HCT116 (cell line): ENCODE data around the gene CTBP2. TPM values are rescaled to one million over a fixed set of nuclear protein-coding genes. Genes with fewer than 3 reads are reported as not detected.

ENCODE experiments used
- ATAC-seq: fragments of 200-7000 bp; cut with Tn5 transposase; 2 replicates; pipeline ENCODE4 v1.9.1; 2020; ENCODE audit warnings: mild to moderate bottlenecking, moderate library complexity
- BruUV-seq: library from RNA; stranded (reverse); fragments of 400-500 nt; replicated peaks from 2 replicates; lab custom pipeline; 2021; lab: Mats Ljungman, UMichigan
- CTCF ChIA-PET: fragments of 300-600 bp; sonication (Branson Sonifier 250); formaldehyde crosslinking; loops from one replicate; lab custom pipeline; 2021; ENCODE audit warnings: antibody characterized with exemption; lab: Charles Lee
- POLR2A ChIA-PET: fragments of 300-600, 350-600 bp; sonication (Branson Sonifier 250); formaldehyde crosslinking; loops from one replicate; lab custom pipeline; 2021; ENCODE audit warnings: antibody characterized with exemption; lab: Charles Lee
- RAD21 ChIA-PET, 2 experiments: fragments of 300-600 bp; sonication (Branson Sonifier 250); formaldehyde crosslinking; loops; one replicate each; lab custom pipeline; 2023; ENCODE audit warnings: low total read pairs in 2 of 2; ENCODE audit not compliant: uncharacterized antibody in 2 of 2, unreplicated experiment in 2 of 2, low non-redundant PET in 1 of 2; lab: Charles Lee
- DNase-seq: peaks from one replicate; pipeline ENCODE4 v3.0.0-alpha.2; 2010; ENCODE audit warnings: low read depth, low spot score
- H2AFZ ChIP-seq: fragments of 200-600 bp; shearing (Covaris generic), sonication (generic); 2 replicates; pipeline ENCODE4 v1.6.1; 2017; ENCODE audit warnings: low read depth, mixed run types, mixed read lengths, antibody characterized with exemption, low read length; ENCODE audit not compliant: poor library complexity, severe bottlenecking
- H3K27ac ChIP-seq: 2 replicates; pipeline ENCODE4 v1.5.1; 2012; ENCODE audit warnings: low read depth, low read length
- H3K27me3 ChIP-seq: fragments of 200-600 bp; sonication (generic); 2 replicates; pipeline ENCODE4 v1.6.1; 2016; ENCODE audit warnings: mixed run types, low read length, mixed read lengths; ENCODE audit not compliant: insufficient read depth
- H3K36me3 ChIP-seq, 2 experiments: fragments of 200-500 bp in 1 of 2; fragments of 200-600 bp in 1 of 2; sonication (Bioruptor generic) in 1 of 2; sonication (generic) in 1 of 2; 2 replicates each; pipeline versions ENCODE4 v1.5.1 to v1.6.1; 2014 to 2016; ENCODE audit warnings: low read length in 2 of 2, inconsistent platforms in 1 of 2, mixed read lengths in 1 of 2, mixed run types in 1 of 2; ENCODE audit not compliant: insufficient read depth in 2 of 2, control insufficient read depth in 1 of 2
- H3K4me1 ChIP-seq, 2 experiments: fragments of 200-600 bp in 1 of 2; sonication (generic) in 1 of 2; 2 replicates each; pipeline versions ENCODE4 v1.5.1 to v1.6.1; 2012 to 2017; ENCODE audit warnings: low read length in 2 of 2, inconsistent platforms in 1 of 2, mild to moderate bottlenecking in 1 of 2, mixed read lengths in 1 of 2, mixed run types in 1 of 2, moderate library complexity in 1 of 2; ENCODE audit not compliant: insufficient read depth in 2 of 2, control insufficient read depth in 1 of 2
- H3K4me2 ChIP-seq: fragments of 200-600 bp; sonication (generic); 2 replicates; pipeline ENCODE4 v1.6.1; 2017; ENCODE audit warnings: mixed run types, low read length, mixed read lengths
- H3K4me3 ChIP-seq, 2 experiments: fragments of 200-600 bp in 1 of 2; sonication (generic) in 1 of 2; replicated peaks in 1 of 2; 2 replicates each; pipeline ENCODE4 v1.5.1; 2011 to 2016; ENCODE audit warnings: low read length in 2 of 2, control low read depth in 1 of 2, low read depth in 1 of 2, mild to moderate bottlenecking in 1 of 2, mixed read lengths in 1 of 2, mixed run types in 1 of 2
- H3K79me2 ChIP-seq: fragments of 200-600 bp; sonication (generic); 2 replicates; pipeline ENCODE4 v1.6.1; 2017; ENCODE audit warnings: mild to moderate bottlenecking, mixed run types, low read length, moderate library complexity, mixed read lengths; ENCODE audit not compliant: insufficient read depth
- H3K9ac ChIP-seq: fragments of 200-600 bp; sonication (generic); 2 replicates; pipeline ENCODE4 v1.6.1; 2016; ENCODE audit warnings: low read length, mixed read lengths
- H3K9me2 ChIP-seq: fragments of 200-600 bp; sonication (generic), shearing (Covaris generic); 2 replicates; pipeline ENCODE4 v1.6.1; 2017; ENCODE audit warnings: mixed run types, mild to moderate bottlenecking, moderate library complexity; ENCODE audit not compliant: insufficient read depth
- H3K9me3 ChIP-seq, 2 experiments: fragments of 200-500 bp in 1 of 2; fragments of 200-600 bp in 1 of 2; sonication (Bioruptor generic) in 1 of 2; sonication (generic) in 1 of 2; 2 replicates each; pipeline ENCODE4 v1.6.1; 2014 to 2017; ENCODE audit warnings: low read length in 2 of 2, mixed read lengths in 2 of 2, inconsistent platforms in 1 of 2, low read depth in 1 of 2, mild to moderate bottlenecking in 1 of 2, mixed run types in 1 of 2, moderate library complexity in 1 of 2; ENCODE audit not compliant: control insufficient read depth in 1 of 2, insufficient read depth in 1 of 2
- H4K20me1 ChIP-seq: fragments of 200-600 bp; sonication (generic), shearing (Covaris generic); 2 replicates; pipeline ENCODE4 v1.6.1; 2017; ENCODE audit warnings: mixed run types, mild to moderate bottlenecking, moderate library complexity; ENCODE audit not compliant: insufficient read depth
- EGR1 ChIP-seq: IDR thresholded peaks from 2 replicates; pipeline ENCODE4 v1.6.1; 2012; ENCODE audit warnings: low read depth
- JUND ChIP-seq: IDR thresholded peaks from 2 replicates; pipeline ENCODE4 v1.6.1; 2012
- YY1 ChIP-seq: IDR thresholded peaks from 2 replicates; pipeline ENCODE4 v1.6.1; 2011; ENCODE audit warnings: low read length, low read depth, moderate library complexity, mild to moderate bottlenecking; ENCODE audit not compliant: insufficient replicate concordance; ENCODE audit errors: extremely low read depth
- ZBTB33 ChIP-seq: IDR thresholded peaks from 2 replicates; pipeline ENCODE4 v1.6.1; 2011; ENCODE audit warnings: mild to moderate bottlenecking, low read length, moderate library complexity; ENCODE audit not compliant: insufficient replicate concordance; ENCODE audit errors: extremely low read depth
- intact Hi-C: fragments of 100-400 bp; cut with micrococcal nuclease; formaldehyde crosslinking; loops from 2 replicates; pipeline ENCODE4 v1.10.0; 2022
- total RNA-seq: library from RNA; stranded (reverse); gene quantifications from one replicate; pipeline ENCODE4 v1.2.1, GENCODE V29; 2021; ENCODE audit not compliant: unreplicated experiment
- TF ChIP-seq, protein P1 (sequence below): IDR thresholded peaks from 2 replicates; pipeline ENCODE4 v1.6.1; 2012

CTBP2 gene
- total RNA-seq, 1 experiment from 2014 or later: 144 TPM

GRCh38 chr10:125134483-125134848 is 25.9 kb downstream of the CTBP2 start:
- Histone ChIP-seq H3K9me2 (no peaks in the 10 kb centered on the region), H3K9ac (no peak overlapping the region), H3K27me3 (no peaks in the 10 kb centered on the region), H3K79me2 (peaks cover 97% of the 10 kb centered on the region), H3K36me3 (peaks cover 0 to 31% of the 10 kb centered on the region in 2 experiments; a peak in 1 of 4 replicates), H3K27ac (no peak overlapping the region), H3K4me1 (peaks cover 0 to 32% of the 10 kb centered on the region in 2 experiments; a peak in 1 of 4 replicates), H4K20me1 (peaks cover 11% of the 10 kb centered on the region; the same call in 1 of the 2 replicates), H3K4me3 (no peak overlapping the region), H3K9me3 (no peaks in the 10 kb centered on the region), H3K4me2 (no peak overlapping the region), H2AFZ (no peak overlapping the region)
- no TSS peak for BruUV-seq
- intact Hi-C loops: no loop called here
- ATAC-seq: no peak
- ChIA-PET CTCF (no interaction called here), POLR2A (no interaction called here), RAD21 (interaction anchor here in 1 of 2 experiments (0.6 kb wide), 1 partner anchor 8 kb away, joined by 3 read pairs; no protein-coding TSS in a partner anchor)
- TF ChIP-seq, protein P1, sequence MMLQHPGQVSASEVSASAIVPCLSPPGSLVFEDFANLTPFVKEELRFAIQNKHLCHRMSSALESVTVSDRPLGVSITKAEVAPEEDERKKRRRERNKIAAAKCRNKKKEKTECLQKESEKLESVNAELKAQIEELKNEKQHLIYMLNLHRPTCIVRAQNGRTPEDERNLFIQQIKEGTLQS: no peak
- TF ChIP-seq EGR1: no peak
- no peak for TF ChIP-seq JUND
- TF ChIP-seq YY1: no peak
- no peak for TF ChIP-seq ZBTB33
- DNase-seq: no peak
